HG03103 (cell line): ENCODE results near the gene TANC2.
"Not testable (repeated sequence)": the region's sequence is repeated elsewhere in the genome, so short reads cannot be mapped to it uniquely, and the experiment has no call there.

Experiments
- ATAC-seq: cut with Tn5 transposase; IDR thresholded peaks from one replicate; pipeline ENCODE4 v1.9.1; 2021; ENCODE audit warnings: low read depth; ENCODE audit not compliant: unreplicated experiment

Gene TANC2

DNA sequence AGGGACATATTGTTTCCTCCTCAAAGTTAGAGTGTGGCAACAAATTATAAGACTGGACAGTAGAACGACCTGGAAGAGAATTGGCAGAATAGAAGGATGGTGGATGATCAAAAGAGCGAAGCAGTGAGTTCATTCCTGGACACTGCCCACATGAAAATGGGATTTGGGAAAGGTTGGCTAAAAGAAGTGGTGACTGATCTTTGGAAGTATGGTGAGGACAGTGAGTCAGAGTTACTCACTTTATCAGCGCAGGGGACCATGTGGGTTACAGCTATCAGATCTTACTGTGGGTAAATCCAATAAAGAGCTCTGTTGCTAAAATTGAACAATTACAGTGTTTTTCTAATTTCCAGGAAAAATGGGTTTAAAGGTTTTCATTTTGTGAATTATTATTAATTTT, 2.7 kb upstream of the TANC2 start:
- no peak for ATAC-seq

DNA sequence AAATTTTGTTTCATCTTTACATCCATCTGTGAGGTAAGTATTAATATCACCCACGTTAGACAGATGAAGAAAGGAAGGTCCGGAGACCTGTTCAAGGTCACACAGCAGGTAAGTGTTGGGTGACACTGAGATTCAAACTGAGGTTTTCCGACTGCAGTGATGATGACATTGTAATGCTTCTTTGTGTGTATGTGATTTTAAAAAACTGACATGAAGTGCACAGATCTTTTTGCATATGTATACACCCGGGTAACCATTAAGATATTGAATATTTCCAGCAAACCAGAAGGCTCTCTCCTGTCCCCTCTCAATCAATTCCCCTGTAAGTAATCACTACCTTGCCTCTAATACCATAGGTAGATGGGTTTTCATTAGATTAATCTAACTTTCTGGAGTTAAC, 1.5 kb upstream of the TANC2 start:
- ATAC-seq: no peak

DNA sequence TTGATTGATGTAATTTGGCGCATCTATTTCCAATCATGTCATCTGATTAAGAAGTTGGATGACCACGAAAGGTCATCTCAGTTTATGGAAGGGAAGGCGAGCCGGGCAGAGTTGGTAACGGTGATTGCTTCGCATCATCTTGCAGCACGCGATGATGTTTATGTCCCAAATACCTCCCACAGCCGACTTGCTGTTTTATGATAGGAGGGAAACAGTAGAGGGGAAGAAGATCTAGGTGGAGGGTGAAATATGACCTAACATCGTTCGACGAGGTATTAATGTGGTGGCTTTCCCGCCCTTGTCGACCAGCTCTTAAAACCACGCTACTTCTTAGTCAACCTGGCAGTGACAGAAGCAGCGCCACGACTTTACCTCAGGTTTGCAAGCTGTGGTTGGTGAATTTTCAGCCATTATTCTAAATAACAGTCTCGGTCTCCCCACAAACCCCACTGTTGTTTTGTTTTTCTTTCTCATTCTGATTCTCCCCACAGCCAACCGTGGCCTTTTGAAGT, 805 bp upstream of the TANC2 start:
- ATAC-seq: no peak

DNA sequence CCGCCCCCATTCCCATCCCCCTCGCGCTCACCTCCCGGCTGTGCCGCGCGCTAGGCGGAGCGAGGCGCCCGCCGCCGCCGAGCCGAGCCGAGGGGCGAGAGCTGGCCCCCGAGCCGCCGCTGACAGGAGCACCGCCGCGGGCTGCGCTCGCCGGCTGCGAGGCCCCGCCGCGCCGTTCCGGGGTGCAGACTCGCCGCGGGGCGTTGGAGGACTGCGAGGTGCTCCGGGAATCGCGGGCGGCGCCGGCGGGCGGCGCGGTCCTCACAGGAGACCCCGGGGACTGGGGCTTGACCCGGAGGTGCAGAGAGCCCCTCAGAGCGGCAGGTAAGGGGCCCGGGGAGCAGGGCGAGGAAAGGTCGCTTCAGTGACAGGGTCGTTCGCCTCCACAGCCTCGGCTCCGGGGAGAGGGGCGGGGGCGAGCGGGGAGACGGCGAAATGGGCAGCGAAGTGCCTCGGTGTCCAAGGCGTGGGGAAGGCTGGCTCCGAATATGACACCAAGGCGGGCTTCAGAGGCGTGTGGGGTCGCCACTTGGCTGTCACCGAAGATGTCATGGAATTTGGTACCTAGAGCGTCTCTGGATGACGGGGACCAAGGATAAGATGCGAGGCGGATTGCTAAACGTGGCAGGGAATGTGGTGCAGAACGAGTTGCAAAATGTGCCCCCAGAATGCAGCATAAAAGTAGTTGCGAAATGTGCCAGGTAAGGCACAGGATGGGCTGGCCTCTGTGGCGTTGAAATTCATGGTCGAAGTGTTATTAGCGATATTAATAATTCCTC, 580 bp downstream of the TANC2 start:
- peak; percentile 45 for ATAC-seq

DNA sequence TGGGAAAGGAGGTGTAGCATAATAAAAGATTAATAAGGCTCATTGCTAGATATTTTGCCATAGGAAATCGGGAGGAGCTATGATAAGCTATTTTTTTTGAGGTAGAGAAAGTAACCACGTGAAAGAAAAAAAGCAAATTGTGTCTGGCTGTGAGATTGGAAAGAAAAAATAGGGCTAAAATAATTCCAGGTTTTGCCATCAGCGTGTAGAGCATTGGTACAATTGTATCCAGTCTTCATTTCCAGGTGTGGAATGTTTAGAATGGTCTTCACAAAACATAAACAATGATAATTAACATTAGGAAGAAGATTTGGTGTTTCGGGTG, 1.1 kb downstream of the TANC2 start:
- ATAC-seq: no peak

DNA sequence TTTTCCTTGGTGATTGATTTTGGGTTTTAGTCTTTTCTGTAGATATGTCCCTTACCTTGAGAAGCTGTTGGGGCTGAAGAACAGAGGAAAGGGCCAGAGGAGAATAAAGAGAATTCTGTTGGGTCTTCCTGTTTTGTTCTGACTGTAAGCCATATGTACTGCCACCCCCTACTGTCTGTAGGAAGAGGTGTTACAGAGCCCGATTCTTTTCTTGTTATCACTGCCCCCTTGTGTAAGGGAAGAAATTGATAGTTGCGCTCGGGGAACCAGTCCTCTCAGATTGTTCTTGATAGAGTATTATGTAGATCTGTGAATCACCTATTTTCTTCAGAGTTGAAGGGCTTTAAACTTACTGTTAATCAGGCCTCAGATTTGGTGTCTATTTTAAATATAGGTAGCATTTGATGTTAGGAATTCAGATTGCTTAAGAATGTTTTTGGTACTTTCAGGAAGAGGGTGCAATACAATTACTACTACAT, 2.4 kb downstream of the TANC2 start:
- peak; percentile 61 for ATAC-seq

DNA sequence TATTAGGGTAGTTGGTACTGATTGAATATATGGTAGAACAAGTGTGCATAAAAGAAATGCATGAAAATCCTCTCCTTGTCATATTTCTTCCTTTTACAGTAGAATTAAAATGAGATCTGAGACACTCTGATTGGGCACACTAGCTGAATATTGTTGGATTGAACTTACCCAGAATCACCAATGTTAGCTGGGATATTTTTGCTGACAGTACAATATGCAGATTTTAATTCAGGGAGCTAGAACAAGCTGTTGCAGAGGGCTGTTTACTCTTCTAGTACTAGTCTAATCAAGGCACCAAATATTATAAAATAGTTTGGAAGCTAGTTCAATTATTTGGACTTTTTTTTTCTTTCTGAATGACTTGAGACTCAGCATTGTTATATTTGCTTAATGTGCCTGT, 4.6 kb downstream of the TANC2 start:
- no peak for ATAC-seq

DNA sequence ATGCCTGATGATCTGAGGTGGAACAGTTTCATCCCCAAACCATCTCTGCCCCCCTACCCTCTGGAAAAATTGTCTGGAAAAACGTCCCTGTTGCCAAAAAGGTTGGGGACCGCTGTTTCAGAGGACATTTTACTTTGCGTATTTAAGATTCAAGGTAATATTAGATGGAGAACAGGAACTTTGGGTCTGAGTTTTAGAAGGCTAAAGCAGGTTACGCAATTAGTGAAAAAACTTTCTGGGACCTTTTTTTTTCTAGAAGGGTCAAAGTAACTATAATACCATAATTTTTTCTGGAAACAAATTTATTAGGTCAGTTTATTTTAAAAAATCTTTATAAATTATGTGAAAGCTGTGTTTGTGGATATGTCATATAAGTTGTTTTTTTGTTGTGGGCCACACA, 5.8 kb downstream of the TANC2 start:
- no peak for ATAC-seq

DNA sequence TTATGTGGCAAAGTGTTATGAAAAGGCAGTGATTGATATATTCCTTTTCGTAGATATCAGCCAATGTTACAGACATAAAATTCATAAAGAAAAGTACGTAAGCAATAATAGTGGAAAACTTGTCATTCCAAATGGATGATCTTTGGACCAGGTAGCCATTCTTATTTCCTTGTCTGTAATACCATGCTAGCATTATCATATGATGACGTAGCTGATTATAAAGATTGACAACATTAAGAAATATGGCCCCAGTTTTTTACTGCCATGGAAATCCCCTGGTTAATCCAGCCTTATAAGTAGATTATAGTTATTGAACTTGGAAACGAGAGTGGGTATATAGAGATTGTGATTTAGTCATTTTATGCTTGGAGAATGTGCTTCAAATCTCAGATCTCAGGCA, 8.8 kb downstream of the TANC2 start:
- ATAC-seq: no peak

DNA sequence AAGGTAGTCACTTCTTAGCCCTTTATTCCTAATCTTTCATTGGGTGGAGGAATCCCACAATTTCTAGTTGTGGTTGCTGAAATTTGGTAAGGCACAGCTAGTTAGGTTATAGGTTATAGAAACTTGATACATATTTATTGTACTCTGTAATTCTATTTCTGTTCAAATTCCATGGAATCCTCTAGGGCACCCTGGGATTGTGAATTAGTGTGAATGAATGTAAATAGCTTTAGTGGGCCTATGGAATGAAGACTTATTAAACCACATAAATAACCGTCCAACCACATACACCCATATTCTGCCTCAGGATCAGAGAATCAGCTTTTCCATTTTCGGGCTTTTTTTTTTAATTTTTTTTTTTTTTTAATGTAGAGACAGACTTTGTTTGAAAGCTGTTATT, 9.2 kb downstream of the TANC2 start:
- ATAC-seq: no peak

DNA sequence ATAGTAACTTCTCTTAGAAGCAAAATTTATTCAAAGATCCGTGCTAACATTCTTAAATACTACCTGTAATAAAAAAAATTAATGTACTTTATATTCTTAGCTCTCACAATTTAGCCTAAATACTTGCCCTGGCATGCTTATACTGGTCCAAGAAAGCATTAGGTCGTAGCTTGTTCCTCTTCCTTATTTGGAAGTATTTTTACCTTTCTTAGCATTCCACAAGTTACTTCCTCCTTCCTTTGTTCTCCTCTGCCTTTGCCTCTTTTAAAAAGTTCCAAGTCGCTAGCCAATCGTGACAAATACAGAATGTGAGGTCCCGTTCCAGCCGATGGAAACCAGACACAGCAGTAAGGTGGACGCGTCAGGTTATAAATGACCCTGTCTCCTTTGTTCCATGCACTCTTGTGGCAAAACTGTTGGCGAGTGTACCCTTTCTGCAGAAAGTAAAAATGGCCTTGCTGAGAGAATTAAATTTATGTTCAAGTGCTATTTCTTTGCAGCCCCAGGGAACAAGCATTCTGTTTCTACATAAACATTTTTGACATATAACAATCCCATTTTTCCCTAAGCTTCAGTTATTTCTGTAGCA, 10.7 kb downstream of the TANC2 start:
- ATAC-seq: not testable (repeated sequence)

DNA sequence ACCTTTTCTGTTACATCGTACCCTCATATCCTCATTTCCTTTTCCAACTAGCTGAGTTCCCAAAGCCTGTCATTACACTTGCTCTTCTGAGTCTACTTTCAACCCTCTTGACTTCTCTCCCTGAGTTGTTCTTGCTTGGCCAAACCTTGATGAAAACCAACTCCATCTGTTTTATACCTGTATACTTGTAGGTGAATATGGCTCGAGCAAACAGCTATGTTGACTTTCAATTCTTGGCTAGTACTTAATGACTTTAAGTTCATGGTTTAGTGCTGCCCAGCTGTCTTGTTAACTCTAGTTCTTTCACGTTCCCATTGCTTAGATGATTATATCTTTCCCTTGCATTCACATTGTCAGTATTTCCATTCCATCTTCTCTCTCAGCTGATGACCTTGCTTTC, 14.8 kb downstream of the TANC2 start:
- no peak for ATAC-seq

DNA sequence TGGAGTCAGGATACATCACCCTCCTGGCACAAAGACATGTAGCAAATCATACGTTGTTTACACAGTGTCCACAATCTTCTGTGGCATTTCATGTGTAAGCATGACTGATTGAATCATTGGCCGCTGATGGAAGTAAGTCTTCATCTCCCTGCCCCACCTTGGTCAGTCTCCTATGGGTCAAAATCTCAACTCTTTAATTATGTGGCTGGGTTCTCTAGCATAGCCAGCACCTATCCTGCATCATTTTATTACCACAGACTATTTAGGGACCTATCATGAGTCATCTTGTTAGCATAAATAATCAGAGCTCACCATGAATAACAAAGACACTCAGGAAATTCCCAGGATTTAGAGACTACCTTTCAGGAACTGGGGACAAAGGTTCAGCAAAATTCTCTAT, 15.9 kb downstream of the TANC2 start:
- ATAC-seq: no peak

DNA sequence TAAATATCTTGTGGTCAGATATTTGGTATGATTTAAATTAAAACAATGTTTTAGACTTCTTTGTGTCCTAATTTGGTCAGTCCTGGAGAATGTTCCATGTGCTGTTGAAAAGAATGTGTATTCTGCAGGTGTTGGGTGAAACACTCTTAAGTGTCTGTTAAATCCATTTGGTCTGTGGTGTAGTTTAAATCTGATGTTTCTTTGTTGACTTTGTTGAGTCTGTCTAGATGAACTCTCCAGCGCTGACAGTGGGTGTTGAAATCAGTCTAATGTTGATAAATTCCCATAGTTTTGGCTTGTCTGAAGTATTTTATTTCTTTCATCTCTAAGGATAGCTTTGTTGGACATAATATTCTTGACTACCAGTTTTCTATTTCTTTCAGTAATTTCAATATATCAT, 18.8 kb downstream of the TANC2 start:
- no peak for ATAC-seq

DNA sequence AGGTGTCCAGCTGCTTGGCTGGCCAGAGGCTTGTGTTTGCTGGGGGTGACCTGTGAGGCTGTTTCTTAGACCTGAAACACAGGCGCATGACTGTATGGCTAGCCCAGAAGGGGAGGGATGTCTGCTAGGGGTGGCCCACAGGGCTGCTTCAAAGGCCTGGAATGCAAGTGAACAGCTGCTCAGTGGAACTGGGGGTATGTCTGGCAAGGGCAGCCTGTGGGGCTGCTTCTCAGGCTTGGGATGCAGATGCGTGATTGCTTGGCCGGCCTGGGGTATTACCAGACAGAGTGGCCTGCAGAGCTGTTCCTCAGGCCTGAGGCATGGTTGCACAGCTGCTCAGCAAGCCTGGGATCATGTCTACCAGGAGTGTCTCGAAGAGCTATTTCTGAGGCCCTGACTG, 20.5 kb downstream of the TANC2 start:
- ATAC-seq: no peak

DNA sequence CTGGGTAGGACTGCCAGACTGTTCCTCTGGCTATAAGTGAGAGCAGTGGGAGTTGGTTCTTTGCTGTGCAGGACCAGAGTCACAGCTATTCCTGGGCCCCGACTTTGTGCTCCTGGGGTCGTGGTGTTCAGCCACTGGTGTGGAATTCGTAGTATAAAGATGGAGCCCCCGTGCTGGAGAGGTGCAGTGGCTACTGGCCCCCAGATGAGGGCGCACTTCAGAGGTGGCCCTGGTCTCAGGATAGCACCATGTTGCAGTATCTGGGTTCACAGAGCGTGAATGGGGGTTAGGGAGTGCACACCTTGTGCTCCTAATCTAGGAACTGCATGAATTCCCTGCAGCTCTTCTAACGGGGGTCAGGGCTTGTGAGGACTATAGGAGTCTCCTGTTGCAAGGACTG, 21.1 kb downstream of the TANC2 start:
- ATAC-seq: no peak

DNA sequence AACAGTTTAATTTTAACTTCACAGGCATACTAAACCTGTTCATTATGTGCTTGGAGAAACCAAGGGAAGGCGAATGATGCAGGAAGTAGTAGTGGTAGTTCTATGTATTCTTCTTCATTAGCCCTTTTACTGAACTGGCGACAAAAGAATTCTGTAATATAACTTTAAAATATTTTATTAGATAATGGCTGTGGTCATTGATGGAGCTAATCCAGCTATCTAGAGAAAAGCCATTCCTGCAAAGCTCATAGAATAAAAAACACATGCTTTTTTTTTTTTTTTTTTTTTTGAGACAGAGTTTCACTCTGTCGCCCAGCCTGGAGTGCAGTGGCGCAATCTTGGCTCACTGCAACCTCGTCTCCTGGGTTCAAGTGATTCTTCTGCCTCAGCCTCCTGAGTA, 23.5 kb downstream of the TANC2 start:
- ATAC-seq: no peak

DNA sequence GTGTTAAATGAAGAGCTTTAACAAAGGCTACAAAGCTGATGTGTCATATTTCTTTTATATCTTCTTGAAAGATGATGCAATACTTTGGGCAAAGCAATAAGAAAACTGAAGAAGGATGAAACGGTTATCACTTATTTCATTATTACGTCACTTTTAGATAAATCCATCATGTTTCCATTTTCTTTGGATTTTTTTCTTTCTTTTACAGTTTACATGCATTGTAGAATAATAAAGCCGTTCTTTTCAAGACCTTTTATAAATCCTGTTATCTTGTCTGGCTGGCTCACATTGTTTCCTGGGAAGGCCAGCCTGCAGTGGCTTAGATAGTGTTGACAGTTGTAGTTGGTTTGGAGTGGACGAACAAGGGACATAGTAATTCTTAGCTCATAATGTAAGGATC, 28.9 kb downstream of the TANC2 start:
- no peak for ATAC-seq

DNA sequence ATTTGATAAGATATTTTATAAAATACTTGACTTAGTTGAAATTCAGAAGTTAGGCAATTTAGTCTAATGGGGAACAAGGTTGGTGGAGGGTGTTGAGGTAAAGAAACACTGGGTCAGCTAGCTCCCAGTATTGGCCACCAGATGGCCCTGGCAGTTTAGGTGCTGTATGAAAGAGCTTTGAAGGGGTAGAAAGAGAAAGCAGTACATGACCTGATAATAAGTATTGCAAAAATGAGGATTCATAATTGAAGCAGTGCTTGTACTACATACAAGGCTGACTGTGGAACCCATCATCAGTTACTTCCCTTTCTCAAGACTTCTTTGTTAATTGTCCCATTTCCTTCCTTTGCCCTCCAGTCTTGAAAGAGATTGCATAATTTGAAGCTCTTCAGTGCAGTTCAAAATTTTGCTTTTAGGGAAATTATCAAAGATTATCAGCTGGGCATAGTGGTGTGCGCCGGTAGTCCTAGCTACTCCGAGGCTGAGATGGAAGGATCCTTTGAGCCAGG, 29.4 kb downstream of the TANC2 start:
- ATAC-seq: no peak

DNA sequence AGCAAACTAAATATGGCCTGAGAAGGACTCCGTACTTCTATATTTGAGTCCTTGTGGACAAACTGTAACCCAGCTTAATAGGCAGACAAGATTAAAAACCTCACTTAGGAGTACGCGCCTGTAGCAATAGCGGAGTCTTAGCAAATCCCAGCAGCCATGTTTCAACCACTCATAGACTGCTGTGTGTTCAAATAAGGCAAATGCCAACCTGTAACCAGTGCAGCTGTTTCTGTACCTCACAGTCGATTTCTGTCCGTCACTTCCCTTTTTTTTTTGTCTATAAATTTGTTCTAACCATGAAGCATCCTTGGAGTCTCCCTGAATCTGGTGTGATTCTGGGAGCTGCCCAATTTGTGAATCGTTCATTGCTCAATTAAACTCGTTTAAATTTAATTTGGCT, 30.2 kb downstream of the TANC2 start:
- no peak for ATAC-seq

DNA sequence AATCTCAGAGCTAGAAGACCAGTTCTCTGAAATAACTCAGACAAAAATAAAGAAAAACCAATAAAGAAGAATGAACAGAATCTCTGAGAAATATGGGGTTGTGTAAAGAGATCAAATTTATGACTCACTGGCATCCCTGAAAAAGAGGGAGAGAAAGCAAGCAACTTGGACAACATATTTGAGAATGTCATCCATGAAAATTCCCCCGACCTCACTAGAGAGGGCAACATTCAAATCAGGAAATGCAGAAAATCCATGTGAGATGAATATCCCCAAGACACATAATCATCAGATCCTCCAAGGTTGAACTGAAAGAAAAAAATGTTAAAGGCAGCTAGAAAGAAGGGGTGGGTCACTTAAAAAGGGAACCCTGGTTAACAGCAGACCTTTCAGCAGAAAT, 32.1 kb downstream of the TANC2 start:
- ATAC-seq: no peak
